Liver (tissue), 9 donors: Measurements from ENCODE around the gene AMPH. TPM values are rescaled to one million over a fixed set of nuclear protein-coding genes. Genes with fewer than 3 reads are reported as not detected.
"Not testable (repeated sequence)": the region's sequence is repeated elsewhere in the genome, so short reads cannot be mapped to it uniquely, and the experiment has no call there.

Source experiments
- DNase-seq: peaks from one replicate; pipeline ENCODE4 v3.0.0-alpha.2; 2017; ENCODE audit warnings: low spot score
- H3K27ac ChIP-seq, 2 donors: one replicate each; pipeline ENCODE4 v1.7.0; 2013; ENCODE audit warnings: inconsistent platforms in 2 of 2, low read length in 2 of 2, control low read depth in 1 of 2, low read depth in 1 of 2, mild to moderate bottlenecking in 1 of 2
- H3K27me3 ChIP-seq, 4 donors: one replicate each; pipeline versions ENCODE4 v1.6.1 to v1.7.0; 2013; ENCODE audit warnings: low read length in 3 of 4, inconsistent platforms in 1 of 4, mild to moderate bottlenecking in 1 of 4, moderate library complexity in 1 of 4; ENCODE audit not compliant: control insufficient read depth in 4 of 4, insufficient read depth in 4 of 4
- H3K36me3 ChIP-seq, 4 donors: one replicate each; pipeline versions ENCODE4 v1.6.1 to v1.7.0; 2013; ENCODE audit warnings: low read length in 3 of 4, mild to moderate bottlenecking in 3 of 4, low read depth in 1 of 4, moderate library complexity in 1 of 4; ENCODE audit not compliant: control insufficient read depth in 4 of 4, insufficient read depth in 3 of 4
- H3K4me1 ChIP-seq, 4 donors: one replicate each; pipeline versions ENCODE4 v1.6.1 to v1.7.0; 2013; ENCODE audit warnings: low read length in 3 of 4, mild to moderate bottlenecking in 3 of 4, moderate library complexity in 1 of 4; ENCODE audit not compliant: control insufficient read depth in 4 of 4, insufficient read depth in 4 of 4
- H3K4me3 ChIP-seq, 3 donors: one replicate each; pipeline versions ENCODE4 v1.6.1 to v1.7.0; 2013; ENCODE audit warnings: low read length in 3 of 3, control low read depth in 1 of 3, low read depth in 1 of 3, mild to moderate bottlenecking in 1 of 3
- H3K9ac ChIP-seq, 2 donors: one replicate each; pipeline ENCODE4 v1.7.0; 2013; ENCODE audit warnings: low read length in 2 of 2, mild to moderate bottlenecking in 2 of 2, moderate library complexity in 2 of 2, control low read depth in 1 of 2, low read depth in 1 of 2
- H3K9me3 ChIP-seq, 4 donors: one replicate each; pipeline versions ENCODE4 v1.6.1 to v1.7.0; 2013; ENCODE audit warnings: low read length in 3 of 4; ENCODE audit not compliant: control insufficient read depth in 4 of 4
- EGR1 ChIP-seq, 2 donors: IDR thresholded peaks; 2 replicates each; pipeline ENCODE4 v1.6.1; 2016 to 2018; ENCODE audit warnings: antibody characterized with exemption in 2 of 2, low read depth in 2 of 2
- FOXA1 ChIP-seq: IDR thresholded peaks from 2 replicates; pipeline ENCODE4 v1.6.1; 2016; ENCODE audit warnings: antibody characterized with exemption
- FOXA2 ChIP-seq: IDR thresholded peaks from 2 replicates; pipeline ENCODE4 v1.6.1; 2016; ENCODE audit warnings: antibody characterized with exemption
- HNF4G ChIP-seq: IDR thresholded peaks from 2 replicates; pipeline ENCODE4 v1.6.1; 2016; ENCODE audit warnings: antibody characterized with exemption
- JUND ChIP-seq, 2 donors: IDR thresholded peaks; 2 replicates each; pipeline ENCODE4 v1.6.1; 2016; ENCODE audit warnings: antibody characterized with exemption in 2 of 2
- NR2F2 ChIP-seq: IDR thresholded peaks from 2 replicates; pipeline ENCODE4 v1.6.1; 2016; ENCODE audit warnings: antibody characterized with exemption
- RAD21 ChIP-seq, 2 donors: IDR thresholded peaks; 2 replicates each; pipeline ENCODE4 v1.6.1; 2016; ENCODE audit warnings: antibody characterized with exemption in 2 of 2, mild to moderate bottlenecking in 2 of 2
- RXRA ChIP-seq, 2 donors: IDR thresholded peaks; 2 replicates each; pipeline ENCODE4 v1.6.1; 2017 to 2018; ENCODE audit warnings: antibody characterized with exemption in 2 of 2, mild to moderate bottlenecking in 1 of 2
- SP1 ChIP-seq: IDR thresholded peaks from 2 replicates; pipeline ENCODE4 v1.6.1; 2018; ENCODE audit warnings: antibody characterized with exemption, mild to moderate bottlenecking
- TAF1 ChIP-seq: conservative IDR thresholded peaks from 2 replicates; pipeline ENCODE4 v1.6.1; 2016; ENCODE audit warnings: antibody characterized with exemption, mild to moderate bottlenecking
- YY1 ChIP-seq: IDR thresholded peaks from 2 replicates; pipeline ENCODE4 v1.6.1; 2016; ENCODE audit warnings: antibody characterized with exemption, mild to moderate bottlenecking
- WGBS: extraction: QIAGEN DNeasy Blood & Tissue Kit; methylation state at CpG from one replicate; pipeline ENCODE4 v1.1.7; 2013; 5-methylcytosine and 5-hydroxymethylcytosine counted together
- polyA plus RNA-seq, 2 donors: library from polyadenylated mRNA; stranded (reverse) in 1 of 2; unstranded in 1 of 2; fragments of 200-250 nt in 1 of 2; fragments of >200 nt in 1 of 2; fragmentation: Nextera tagmentation in 1 of 2; extraction: Ambion mirVana in 1 of 2; gene quantifications; one replicate each; pipeline versions ENCODE4 v1.2.1 to v1.2.3, GENCODE V29; 2013 to 2015
- total RNA-seq, 2 donors: library from RNA; depleted of rRNA; stranded (reverse); fragments of >200 nt; gene quantifications; one replicate each; pipeline ENCODE4 v1.2.3, GENCODE V29; 2014
- TF ChIP-seq, protein P1 (sequence below): IDR thresholded peaks from 2 replicates; pipeline ENCODE4 v1.6.1; 2016; ENCODE audit warnings: antibody characterized with exemption
- TF ChIP-seq, protein P2 (sequence below): IDR thresholded peaks from 2 replicates; pipeline ENCODE4 v1.6.1; 2016; ENCODE audit warnings: antibody characterized with exemption
- TF ChIP-seq, protein P3 (sequence below): IDR thresholded peaks from 2 replicates; pipeline ENCODE4 v1.6.1; 2016; ENCODE audit warnings: antibody characterized with exemption
- TF ChIP-seq, protein P4 (sequence below): IDR thresholded peaks from 2 replicates; pipeline ENCODE4 v1.6.1; 2016; ENCODE audit warnings: antibody characterized with exemption, mild to moderate bottlenecking
- TF ChIP-seq, protein P5 (sequence below): fragments of 150-350 bp; IDR thresholded peaks from 2 replicates; pipeline ENCODE4 v1.5.1; 2017; ENCODE audit warnings: improper control_type of control experiment, low read depth, low read length; ENCODE audit not compliant: missing input control
- donor health status: healthy.
- donor health status: healthy.
- donor health status: healthy.
- donor health status: healthy.
- donor health status: healthy.

The AMPH gene
- total and polyA plus RNA-seq, 4 donors, result 0.13 to 0.25 (median 0.20) TPM

DNA sequence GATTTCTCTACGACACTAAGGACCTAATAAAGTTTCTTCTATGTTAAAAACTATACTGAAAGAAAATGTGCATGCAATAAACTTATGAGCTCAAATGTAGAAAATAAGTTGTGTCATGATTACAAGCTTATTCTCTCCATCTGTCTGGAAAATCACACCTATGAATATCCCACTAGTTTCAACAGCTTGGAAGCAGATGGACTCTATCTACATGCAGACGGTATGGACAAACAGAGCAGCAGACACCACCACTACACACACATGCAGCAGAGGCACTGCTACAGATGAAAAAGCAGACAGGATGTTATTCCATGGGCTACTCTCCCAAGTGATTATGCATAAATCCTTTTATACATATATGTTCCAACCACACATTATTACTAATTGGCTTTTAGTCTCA, 234.3 kb downstream of the AMPH start:
- no peaks in the 10 kb centered on the region for H3K36me3 ChIP-seq
- 78% methylated on average over 2 of the region's 2 CpGs for WGBS
- TF ChIP-seq FOXA2 (no peak), RAD21 (IDR thresholded peaks at IDR 0.05) (no peak), NR2F2 (no peak), HNF4G (no peak), SP1 (no peak), FOXA1 (no peak), JUND (IDR thresholded peaks at IDR 0.05) (no peak)
- TF ChIP-seq, protein P1, sequence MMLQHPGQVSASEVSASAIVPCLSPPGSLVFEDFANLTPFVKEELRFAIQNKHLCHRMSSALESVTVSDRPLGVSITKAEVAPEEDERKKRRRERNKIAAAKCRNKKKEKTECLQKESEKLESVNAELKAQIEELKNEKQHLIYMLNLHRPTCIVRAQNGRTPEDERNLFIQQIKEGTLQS, result no peak

DNA sequence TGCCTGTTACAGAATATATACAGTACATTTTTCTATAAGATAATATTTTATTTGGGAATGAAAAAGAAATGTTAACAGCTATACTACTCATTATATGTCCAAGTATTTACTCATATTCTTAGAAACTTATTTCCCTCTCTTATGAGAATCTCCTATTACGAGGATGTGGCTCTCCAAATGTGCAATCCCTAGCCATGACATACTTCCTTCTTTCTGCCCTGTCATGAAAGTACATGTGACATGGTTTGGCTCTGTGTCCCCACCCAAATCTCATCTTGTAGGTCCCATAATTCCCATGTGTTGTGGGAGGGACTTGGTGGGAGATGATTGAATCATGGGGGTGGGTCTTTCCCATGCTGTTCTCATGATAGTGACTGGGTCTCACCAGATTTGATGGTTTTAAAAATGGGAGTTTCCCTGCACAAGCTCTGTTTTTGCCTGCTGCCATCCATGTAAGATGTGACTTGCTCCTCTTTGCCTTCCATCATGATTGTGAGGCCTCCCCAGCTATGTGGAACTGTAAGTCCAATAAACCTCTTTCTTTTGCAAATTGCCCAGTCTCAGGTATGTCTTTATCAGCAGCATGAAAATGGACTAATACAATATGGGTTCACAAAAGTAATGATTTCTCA, 235.1 kb downstream of the AMPH start:
- H3K9me3 ChIP-seq, H3K27me3 ChIP-seq, H3K4me1 ChIP-seq, H3K27ac ChIP-seq, H3K9ac ChIP-seq, H3K36me3 ChIP-seq, H3K4me3 ChIP-seq, DNase-seq: not testable (repeated sequence)
- 80% methylated on average over 1 of the region's 1 CpG for WGBS

More for the DNA sequence above, 234.3 kb downstream of the AMPH start:
- Histone ChIP-seq H3K9ac (no peak overlapping the region), H3K27ac (no peak overlapping the region), H3K9me3 (no peaks in the 10 kb centered on the region), H3K4me3 (no peak overlapping the region), H3K4me1 (peaks cover 0 to 4% (median 3%) of the 10 kb centered on the region in 4 donors), H3K27me3 (no peaks in the 10 kb centered on the region)
- no peak for DNase-seq

DNA sequence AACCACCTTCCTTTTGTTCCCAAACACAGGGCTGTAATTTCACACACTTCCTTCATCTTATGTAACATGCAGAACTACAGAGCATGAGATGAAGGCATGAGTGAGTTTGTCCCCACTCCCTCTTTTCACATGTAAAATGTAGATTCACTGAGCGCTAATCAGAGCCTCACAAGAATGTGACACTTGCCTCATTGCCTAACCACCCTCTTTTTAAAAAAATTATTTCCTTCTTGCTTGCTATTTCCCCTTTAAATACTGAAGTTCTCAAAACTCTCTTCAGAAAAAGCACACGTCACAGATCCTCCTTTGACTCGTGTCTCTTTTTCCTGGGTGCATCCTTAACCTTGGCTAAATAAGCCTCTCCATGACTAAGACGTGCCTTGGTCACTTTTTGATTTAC, 236.5 kb downstream of the AMPH start:
- no peak for DNase-seq
- no peak for TF ChIP-seq YY1
- TF ChIP-seq, protein P1, result no peak
- no peak for TF ChIP-seq HNF4G
- H3K27ac ChIP-seq, result no peak overlapping the region
- 65% methylated on average over 4 of the region's 4 CpGs for WGBS
- peaks cover 0 to 4% (median 3%) of the 10 kb centered on the region in 4 donors for H3K4me1 ChIP-seq
- H3K9ac ChIP-seq, result no peak overlapping the region
- H3K4me3 ChIP-seq, result no peak overlapping the region
- no peaks in the 10 kb centered on the region for H3K27me3 ChIP-seq
- H3K36me3 ChIP-seq, result no peaks in the 10 kb centered on the region
- H3K9me3 ChIP-seq, result no peaks in the 10 kb centered on the region

DNA sequence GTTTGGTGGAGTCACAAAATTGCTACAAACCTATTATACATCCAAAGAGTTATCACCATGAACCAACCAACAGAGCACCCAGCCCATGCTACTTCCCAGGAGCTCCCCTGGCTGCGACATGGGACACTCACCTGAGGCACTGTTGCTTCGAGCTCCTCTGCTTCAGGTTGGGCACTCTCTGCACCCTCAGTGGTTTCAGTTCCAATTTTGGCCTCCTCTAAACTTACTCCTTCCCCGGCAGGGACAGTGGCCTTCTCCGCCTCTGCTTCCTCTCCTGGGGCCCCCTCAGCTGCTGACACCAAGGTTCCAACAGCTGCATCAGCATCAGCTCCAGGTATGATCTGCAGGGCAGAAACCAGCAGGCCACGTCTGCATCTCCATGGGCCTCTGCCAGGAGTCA, 237.3 kb downstream of the AMPH start:
- WGBS, result 84% methylated on average over 5 of the region's 5 CpGs
- DNase-seq, result no peak
- no peak overlapping the region for H3K9ac ChIP-seq
- TF ChIP-seq TAF1, result no peak
- TF ChIP-seq RAD21 (IDR thresholded peaks at IDR 0.05), result no peak
- no peak for TF ChIP-seq RXRA (IDR thresholded peaks at IDR 0.05)
- TF ChIP-seq FOXA2, result no peak
- TF ChIP-seq EGR1 (IDR thresholded peaks at IDR 0.05; ENCODE audit: low read depth in 2 of 2), result no peak
- no peak for TF ChIP-seq YY1
- TF ChIP-seq NR2F2, result no peak
- TF ChIP-seq, protein P2, sequence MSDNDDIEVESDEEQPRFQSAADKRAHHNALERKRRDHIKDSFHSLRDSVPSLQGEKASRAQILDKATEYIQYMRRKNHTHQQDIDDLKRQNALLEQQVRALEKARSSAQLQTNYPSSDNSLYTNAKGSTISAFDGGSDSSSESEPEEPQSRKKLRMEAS, result no peak
- TF ChIP-seq, protein P3, sequence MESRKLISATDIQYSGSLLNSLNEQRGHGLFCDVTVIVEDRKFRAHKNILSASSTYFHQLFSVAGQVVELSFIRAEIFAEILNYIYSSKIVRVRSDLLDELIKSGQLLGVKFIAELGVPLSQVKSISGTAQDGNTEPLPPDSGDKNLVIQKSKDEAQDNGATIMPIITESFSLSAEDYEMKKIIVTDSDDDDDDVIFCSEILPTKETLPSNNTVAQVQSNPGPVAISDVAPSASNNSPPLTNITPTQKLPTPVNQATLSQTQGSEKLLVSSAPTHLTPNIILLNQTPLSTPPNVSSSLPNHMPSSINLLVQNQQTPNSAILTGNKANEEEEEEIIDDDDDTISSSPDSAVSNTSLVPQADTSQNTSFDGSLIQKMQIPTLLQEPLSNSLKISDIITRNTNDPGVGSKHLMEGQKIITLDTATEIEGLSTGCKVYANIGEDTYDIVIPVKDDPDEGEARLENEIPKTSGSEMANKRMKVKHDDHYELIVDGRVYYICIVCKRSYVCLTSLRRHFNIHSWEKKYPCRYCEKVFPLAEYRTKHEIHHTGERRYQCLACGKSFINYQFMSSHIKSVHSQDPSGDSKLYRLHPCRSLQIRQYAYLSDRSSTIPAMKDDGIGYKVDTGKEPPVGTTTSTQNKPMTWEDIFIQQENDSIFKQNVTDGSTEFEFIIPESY, result no peak
- TF ChIP-seq, protein P4, sequence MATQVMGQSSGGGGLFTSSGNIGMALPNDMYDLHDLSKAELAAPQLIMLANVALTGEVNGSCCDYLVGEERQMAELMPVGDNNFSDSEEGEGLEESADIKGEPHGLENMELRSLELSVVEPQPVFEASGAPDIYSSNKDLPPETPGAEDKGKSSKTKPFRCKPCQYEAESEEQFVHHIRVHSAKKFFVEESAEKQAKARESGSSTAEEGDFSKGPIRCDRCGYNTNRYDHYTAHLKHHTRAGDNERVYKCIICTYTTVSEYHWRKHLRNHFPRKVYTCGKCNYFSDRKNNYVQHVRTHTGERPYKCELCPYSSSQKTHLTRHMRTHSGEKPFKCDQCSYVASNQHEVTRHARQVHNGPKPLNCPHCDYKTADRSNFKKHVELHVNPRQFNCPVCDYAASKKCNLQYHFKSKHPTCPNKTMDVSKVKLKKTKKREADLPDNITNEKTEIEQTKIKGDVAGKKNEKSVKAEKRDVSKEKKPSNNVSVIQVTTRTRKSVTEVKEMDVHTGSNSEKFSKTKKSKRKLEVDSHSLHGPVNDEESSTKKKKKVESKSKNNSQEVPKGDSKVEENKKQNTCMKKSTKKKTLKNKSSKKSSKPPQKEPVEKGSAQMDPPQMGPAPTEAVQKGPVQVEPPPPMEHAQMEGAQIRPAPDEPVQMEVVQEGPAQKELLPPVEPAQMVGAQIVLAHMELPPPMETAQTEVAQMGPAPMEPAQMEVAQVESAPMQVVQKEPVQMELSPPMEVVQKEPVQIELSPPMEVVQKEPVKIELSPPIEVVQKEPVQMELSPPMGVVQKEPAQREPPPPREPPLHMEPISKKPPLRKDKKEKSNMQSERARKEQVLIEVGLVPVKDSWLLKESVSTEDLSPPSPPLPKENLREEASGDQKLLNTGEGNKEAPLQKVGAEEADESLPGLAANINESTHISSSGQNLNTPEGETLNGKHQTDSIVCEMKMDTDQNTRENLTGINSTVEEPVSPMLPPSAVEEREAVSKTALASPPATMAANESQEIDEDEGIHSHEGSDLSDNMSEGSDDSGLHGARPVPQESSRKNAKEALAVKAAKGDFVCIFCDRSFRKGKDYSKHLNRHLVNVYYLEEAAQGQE, result no peak
- TF ChIP-seq, protein P5, sequence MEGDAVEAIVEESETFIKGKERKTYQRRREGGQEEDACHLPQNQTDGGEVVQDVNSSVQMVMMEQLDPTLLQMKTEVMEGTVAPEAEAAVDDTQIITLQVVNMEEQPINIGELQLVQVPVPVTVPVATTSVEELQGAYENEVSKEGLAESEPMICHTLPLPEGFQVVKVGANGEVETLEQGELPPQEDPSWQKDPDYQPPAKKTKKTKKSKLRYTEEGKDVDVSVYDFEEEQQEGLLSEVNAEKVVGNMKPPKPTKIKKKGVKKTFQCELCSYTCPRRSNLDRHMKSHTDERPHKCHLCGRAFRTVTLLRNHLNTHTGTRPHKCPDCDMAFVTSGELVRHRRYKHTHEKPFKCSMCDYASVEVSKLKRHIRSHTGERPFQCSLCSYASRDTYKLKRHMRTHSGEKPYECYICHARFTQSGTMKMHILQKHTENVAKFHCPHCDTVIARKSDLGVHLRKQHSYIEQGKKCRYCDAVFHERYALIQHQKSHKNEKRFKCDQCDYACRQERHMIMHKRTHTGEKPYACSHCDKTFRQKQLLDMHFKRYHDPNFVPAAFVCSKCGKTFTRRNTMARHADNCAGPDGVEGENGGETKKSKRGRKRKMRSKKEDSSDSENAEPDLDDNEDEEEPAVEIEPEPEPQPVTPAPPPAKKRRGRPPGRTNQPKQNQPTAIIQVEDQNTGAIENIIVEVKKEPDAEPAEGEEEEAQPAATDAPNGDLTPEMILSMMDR, result no peak

More for the DNA sequence above, 237.3 kb downstream of the AMPH start:
- Histone ChIP-seq H3K36me3 (no peaks in the 10 kb centered on the region), H3K27me3 (no peaks in the 10 kb centered on the region), H3K27ac (no peak overlapping the region), H3K4me3 (no peak overlapping the region), H3K4me1 (peaks cover 0 to 1% (median under 1%) of the 10 kb centered on the region in 4 donors), H3K9me3 (no peaks in the 10 kb centered on the region)
